NCI-H1417 (cell line): ENCODE data around the gene ETS2.
"Not testable (repeated sequence)": the region's sequence is repeated elsewhere in the genome, so short reads cannot be mapped to it uniquely, and the experiment has no call there.

Experiments used
- DNase-seq, 3 experiments: peaks; one replicate each; lab custom pipeline; 2025; lab: John Stamatoyannopoulos, UW

The ETS2 gene

DNA sequence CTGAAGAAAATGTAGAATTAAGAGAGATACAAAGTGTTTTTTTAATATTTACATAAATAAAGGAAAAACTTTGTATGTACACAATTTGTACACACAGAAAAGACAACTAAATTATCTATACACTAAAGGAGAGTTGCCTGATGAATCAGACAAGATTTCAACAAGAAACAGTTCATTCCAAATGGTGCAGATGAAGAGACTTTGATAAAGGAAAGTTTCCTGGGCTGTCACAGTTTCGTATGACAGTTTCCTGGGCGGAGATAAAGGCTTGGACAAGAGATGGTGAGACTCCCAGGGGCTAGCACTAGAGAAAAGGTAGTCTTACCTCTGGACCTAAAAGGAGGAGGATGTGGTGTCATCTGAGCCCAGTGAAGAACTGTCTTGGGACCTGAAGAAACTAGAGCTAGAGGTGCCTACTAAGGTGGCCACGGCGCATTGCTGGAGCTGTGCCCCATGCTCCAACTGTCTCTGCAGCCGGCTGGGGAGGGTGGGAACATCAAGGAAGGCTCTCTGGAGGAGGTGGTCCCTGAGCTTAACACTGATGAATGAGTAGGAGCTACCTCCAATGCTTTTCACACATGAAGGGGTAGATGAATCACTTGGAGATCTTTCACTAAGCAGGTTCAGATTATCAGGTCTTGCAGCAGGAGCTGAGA is 32.2 kb downstream of the ETS2 start:
- no peak for DNase-seq

DNA sequence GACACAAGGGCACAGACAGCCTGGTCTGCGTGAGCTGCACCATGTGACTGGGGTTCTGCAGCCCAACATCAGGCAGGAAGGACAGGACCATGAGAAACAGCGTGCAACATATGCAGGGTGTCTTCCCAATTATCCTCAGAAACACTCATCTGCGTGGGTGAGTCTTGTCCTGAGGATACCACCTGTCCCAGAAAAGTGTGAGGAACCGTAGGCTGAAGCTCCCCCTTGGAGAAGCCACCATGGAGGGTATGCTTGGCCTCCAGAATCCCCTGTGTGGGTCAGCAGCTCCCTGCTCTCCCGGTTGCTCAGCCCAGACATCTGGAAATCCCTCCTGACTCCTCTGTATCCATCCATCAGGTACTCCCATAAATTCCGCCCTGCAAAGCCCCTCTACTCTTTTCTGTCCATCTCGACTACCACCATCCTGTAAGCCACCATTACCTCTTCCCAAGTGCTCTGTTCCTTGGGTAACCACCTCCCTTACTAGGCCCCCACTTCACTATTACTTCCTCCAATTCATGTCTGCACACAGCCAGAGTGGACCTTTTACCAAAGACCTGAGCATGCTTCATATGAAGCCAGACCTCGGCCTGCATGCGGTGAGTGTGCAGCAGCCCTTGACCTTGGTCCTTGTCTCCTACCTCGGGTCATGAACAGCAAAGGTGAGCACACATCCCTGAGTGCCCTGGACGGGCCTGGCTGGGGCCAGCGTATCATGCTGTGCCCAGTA is 33.0 kb downstream of the ETS2 start:
- no peak for DNase-seq

DNA sequence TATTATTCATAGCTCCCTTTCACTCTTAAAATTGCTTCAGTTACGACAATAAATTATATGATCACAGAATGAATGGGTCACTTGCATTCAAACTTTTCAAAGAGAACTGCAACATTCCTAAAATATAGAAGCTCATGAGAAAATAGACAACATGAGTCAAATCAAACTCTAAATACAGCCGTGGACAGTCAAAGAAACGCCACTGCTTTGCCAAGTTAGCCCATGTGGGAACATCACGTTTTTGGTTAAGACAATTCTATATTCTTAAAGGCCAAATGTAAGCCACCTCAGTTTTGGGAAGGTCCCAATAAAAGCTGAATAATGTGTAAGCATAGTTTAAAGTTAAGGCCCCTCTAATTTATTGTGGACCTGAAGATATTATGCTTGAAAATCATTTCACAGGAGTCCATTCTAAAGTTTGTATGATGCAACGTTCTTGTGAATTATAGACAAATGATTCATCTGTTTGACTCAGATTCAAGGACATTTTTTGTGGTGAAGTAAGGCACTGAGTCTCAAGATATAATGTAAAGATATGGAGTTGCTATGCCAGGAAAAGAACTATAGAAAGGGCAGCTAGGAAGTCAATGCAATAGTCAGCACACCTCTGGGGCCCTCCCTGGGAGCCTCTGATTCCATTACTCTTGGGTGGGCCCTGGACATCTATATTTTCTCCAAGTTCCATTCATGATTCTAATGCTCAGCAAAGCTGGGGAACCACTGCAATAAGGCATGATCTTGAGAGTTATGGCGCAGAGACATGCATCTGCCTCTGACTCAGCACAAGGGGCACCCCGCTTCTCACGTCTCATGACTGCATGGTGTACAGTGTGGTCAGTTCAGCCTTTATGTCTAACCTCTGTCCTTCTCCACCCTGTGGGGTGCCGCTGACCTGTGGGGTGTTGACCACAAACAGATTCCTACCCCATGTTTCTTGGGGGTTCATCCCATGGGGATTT is 33.9 kb downstream of the ETS2 start:
- DNase-seq: no peak

DNA sequence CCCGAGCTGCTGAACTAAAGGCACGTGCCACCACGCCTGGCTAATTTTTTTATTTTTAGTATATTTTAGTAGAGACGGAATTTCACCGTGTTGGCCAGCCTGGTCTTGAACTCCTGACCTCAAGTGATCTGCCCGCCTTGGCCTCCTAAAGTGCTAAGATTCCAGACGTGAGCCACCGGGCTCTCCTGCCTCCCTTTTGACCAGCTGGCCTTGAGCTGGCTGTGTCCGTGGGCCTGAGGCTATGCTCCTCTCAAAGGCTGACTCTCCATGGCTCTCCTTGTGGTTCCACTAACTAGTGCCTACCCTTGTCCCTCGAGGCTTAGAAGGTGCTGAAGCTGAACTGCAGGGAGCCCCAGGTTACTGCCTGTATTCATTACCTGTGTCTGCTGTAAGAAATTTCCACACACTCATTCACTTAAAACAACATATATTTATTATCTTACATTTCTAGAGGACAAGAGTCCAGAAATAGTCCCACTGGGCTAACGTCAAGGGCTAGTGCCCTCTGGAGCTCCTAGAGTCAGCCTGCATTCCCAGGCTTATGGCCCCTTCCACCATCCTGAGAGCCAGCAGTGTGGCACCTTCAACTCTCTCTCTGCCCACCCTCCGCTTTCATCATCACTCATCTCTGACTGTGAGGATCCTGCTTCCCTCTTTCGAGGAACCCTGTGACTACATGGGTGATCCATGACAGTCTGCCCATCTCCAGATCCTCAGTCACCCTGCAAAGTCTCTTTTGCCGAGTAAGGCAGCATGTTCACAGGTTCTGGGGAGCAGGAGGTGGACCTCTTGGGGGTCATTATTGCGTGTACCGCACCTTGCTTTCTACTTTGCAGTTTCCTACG is 34.9 kb downstream of the ETS2 start:
- no peak for DNase-seq

DNA sequence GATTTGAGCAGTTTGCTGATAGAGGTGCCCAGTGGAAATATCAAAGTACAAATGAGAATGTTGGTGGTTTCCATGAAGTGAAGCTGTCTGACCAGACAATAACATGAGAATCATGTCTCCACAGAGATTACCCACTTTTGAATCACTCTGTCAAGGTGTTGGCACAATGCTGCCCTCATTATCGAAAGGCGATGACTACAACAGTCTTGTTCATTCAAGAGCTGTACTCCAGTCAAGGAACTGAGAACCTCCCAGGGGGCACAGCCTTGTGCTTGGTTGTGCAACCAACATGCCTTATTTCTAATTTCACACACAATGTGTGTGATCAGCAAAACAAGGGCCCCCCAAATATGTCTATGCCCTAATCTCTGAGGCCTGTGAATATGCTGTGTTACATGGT is 35.7 kb downstream of the ETS2 start:
- no peak for DNase-seq

DNA sequence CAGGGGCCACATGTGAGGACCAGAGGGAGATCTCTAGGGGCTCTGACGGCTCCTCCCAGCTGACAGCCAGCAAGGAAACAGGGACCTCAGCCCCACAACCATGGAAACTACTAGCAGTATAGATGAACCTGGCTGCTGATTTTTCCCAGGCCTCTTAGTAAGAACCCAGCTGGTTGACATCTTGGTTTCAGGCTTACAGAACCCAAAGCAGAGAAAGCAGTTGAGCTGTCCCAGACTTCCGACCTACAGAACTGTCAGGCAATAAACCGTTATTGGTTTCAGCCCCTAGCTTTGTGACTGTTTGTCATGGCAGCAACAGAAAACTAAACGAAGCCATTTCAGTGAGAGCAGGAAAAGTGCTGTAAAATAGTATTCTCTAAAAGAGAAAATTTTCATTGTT is 36.4 kb downstream of the ETS2 start:
- no peak for DNase-seq

DNA sequence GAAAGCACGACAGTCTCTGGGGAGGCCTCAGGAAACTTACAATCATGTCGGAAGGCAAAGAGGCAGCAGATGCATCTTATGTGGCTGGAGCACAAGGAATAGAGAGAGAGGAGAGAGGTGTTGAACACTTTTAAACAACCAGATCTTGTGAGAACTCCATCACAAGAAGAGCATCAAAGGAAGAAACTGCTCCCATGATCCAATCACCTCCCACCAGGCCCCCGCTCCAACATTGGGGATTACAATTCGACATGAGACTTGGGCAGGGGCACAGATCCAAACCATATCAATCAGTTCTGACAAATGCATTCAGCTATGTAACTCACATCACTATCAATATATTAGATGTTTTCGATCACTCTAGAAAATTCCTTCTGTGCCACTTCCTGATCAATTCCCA is 37.6 kb downstream of the ETS2 start:
- DNase-seq: no peak

DNA sequence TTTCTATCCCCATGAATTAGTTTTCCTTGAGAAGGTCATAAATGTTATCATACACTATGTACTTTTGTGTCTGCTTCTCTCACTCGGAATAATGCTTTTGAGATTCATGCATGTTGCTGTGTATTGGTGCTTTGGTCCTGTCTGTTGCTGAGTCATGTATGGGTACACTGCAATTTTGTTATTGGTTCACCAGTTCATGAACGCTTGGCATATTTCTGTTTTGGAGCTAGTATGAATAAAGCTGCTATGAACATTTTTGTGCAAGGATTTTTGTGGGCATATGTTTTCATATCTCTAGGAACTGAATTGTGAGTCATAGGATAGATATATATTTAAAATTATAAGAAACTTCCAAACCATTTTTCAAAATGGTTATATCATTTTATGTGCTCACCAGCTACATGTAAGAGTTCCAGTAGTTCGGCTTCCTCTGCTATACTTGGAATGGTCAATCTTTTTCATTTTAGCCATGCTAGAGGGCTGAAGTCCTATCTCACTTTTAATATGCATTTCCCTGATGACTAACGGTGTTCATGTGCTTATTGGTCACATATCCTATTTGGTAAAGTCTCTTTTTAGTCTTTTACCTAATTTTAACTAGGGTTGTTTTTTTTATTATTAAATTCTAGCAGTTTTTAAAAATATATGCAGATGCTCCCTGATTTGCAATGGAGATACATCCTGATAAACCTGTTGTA is 38.2 kb downstream of the ETS2 start:
- no peak for DNase-seq

DNA sequence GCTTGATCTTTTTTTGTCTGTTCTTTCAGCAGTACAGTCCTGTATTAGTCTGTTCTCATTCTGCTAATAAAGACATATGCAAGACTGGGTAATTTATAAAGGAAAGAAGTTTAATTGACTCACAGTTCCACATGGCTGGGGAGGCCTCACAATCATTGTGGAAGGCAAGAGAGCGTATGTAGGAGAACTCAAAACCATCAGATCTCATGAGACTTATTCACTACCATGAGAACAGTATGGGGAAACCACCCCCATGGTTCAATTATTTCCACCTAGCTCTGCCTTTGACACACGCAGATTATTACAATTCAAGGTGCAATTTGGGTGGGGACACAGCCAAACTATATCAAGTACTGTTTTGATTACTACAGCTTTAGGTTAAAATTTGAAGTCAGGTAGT is 39.6 kb downstream of the ETS2 start:
- DNase-seq: not testable (repeated sequence)

DNA sequence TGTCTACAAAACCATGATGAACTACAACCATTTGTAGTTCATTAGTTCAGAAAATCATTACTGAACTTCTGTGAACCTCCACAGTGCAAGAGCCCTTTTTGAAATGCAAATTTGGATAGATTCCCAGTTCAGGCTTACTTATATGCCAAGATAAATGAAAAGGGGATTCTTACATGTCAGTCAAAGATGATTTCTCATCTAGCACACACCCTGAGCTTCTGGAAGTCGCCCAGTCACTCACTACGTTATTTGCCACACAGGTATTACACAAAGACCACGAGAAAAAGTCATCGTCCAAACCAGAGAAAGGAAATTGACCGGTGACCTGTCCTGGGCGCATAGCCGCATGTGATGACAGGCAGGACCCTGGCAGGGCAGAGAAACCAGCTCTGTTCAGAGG is 41.8 kb downstream of the ETS2 start:
- no peak for DNase-seq

DNA sequence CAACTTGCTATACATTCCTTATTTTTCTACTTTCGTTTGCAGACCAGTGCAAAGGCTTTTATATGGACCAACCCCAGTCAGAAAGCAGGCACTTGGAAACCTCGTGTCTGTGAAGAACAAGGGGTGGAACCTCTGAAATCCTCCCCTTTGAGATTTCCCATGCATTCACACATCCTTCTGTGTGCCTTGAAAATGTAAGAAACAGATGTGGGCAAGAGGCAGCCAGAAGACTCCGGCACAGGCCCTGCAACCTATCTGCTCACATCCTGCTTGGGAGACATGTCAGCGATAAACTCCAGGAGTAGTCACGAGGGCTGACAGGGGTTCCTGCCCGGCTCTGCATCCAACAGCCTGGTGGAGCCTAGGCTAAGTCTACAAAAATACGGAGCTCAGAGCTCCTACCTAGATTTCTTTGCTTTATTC is 42.5 kb downstream of the ETS2 start:
- DNase-seq: no peak

DNA sequence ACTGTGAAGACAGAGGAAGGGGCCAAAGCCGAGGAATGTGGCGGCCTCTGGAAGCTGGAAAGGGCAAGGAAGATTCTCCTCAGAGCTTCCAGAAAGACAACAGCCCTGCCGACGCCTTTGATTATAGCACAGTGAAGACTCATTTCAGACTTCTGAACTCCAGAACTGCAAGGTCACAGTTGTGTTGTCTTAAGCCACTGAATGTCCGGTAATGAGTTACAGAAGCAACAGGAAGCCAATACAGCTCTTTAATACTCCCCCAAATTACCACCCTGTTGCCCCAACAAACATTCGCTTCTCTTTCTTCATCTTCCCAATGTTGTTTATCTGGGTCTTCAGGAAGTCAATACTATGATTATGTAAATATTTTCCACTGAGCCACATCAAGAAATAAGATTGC is 44.0 kb downstream of the ETS2 start:
- DNase-seq: no peak

DNA sequence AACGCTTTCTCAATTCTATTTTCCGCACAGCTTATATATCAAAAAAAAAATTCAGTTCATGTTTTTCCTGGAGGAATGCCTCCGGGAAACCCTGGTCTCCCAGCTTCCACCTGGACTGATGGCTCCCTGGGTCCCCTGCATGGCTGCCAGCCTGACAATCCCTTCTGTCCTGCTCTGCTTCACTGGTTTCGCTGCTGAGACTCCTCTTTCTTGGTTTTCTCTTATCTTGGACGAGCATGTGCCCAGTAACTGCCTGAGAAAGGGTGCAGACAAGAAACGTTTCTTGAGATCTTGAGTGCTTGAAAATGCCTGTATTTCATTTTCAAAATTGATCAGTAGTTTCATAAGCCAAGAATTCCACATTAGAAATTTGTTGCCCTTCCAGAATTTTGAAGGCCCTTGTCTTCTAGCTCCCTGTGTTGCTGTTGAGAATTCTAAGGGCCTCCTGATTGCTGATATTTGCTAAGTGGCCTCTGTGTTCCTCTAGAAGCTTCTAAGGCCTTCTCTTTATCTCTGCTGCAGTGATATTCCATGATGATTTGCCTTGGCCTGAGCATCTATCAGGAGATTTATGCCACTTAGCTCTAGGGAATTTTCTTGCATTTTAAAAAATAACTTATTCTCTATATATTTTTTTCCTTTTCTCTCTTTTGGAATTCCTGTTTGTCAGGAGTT is 44.7 kb downstream of the ETS2 start:
- no peak for DNase-seq

DNA sequence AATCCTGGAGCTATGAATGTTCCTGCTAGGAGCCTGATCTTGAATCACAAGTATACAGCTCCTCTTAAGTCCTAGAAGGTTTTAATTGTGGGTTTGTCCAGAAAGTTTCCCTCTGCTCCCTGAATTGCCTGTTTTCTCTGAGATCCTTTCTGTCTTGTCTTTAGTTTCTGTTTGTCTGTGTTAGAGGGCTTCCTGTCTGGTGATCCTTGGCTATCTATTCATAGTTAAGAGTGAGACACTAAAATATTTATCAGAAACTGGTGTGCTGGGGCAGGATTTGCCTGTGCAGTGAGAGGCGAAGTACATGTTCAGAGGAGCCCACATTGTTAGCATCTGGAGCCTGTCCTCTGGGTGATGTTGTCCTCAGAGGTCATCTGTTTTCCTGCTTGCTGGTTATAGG is 45.4 kb downstream of the ETS2 start:
- no peak for DNase-seq

DNA sequence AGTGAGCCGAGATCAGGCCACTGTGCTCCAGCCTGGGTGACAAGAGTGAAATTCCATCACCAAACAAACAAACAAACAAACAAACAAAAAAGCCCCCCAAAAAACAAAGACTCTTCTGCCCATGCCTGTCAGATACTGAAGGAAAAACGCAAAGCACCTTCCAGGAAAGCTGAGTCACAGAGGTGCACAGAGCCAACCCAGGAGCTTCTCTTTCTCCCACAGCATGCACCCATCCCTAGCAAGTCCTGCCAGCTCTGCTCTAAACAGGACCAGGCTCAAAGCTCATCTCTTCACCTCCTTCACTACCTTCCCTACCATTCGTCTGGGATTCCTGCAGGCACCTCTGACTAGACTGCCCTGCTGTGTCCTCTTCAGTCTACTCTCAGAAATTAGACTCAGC is 46.5 kb downstream of the ETS2 start:
- no peak for DNase-seq

DNA sequence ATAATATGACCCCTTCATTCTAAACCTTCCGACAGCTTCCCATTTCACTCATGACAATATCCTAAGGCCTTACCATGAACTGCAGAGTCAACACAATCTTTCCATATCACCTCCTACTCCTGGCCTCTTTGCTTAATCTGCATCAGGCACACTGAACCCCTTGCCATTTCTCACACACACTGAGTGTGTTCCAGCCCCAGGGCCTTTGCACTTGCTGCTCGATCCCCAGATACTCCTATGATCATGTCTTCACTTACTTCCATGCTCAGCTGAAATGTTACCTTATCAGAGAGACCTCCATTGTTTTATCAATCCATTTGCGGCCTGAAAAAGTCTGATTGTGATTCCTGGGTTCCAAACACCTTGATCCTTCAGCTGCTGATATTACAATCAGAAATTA is 47.0 kb downstream of the ETS2 start:
- DNase-seq: no peak

DNA sequence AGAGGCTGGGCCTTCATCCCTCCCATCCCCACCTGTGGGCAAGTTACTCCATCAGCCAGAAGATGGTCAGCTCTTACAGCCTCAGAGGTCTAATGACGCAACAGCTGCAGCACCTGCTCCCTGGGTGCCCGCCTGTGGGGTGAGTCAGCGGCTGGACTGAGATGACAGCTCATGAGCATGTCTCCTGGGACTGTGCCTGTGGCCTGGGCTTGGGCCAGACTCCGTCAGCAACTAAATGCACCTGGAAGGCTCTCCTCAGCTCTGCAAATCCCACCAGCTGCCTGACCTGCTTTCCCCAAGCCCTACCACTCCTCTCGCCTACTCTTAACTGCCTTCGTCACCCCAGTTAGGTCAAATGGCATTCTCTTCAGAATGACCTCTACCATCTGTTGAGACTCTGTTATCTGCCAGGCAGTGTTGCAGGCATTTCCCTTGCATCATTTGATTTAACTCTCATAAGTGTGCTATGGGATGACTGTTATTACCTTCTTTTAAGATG is 47.7 kb downstream of the ETS2 start:
- peak in 2 of 3 experiments; percentile 40 to 47 for DNase-seq

DNA sequence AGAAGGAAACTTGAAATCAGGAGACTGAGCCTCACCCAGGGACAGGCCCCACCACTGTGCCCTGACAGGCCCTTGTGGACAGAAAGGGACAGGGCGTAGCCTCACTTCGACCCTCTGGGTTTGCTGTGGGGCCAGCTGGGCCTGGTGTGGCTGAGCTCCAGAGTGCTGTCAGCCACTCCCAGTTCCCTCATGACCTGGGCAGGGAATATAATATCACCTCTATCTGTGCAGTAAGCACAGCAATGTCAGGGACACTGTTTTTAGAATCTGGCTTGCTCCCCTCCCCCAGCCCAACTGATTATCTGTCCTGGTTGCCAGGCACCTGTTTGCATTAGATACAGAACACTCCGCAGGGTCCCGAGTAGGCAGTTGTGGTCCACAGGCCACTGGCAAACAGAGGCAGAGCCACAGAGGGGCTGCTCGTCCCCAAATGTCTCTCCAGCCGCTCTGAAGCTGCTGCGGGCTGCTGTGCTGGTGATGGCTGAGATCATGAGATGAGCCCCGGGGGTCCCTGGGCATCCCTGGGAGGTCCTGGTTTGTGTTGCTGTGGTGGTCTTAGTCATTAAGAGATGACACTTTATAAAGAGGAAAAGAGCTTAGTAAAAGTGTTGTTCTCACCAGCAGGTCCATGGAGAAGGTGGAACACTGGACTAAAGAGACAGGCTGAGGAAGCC is 51.6 kb downstream of the ETS2 start:
- DNase-seq: peak in 1 of 3 experiments; percentile 7

DNA sequence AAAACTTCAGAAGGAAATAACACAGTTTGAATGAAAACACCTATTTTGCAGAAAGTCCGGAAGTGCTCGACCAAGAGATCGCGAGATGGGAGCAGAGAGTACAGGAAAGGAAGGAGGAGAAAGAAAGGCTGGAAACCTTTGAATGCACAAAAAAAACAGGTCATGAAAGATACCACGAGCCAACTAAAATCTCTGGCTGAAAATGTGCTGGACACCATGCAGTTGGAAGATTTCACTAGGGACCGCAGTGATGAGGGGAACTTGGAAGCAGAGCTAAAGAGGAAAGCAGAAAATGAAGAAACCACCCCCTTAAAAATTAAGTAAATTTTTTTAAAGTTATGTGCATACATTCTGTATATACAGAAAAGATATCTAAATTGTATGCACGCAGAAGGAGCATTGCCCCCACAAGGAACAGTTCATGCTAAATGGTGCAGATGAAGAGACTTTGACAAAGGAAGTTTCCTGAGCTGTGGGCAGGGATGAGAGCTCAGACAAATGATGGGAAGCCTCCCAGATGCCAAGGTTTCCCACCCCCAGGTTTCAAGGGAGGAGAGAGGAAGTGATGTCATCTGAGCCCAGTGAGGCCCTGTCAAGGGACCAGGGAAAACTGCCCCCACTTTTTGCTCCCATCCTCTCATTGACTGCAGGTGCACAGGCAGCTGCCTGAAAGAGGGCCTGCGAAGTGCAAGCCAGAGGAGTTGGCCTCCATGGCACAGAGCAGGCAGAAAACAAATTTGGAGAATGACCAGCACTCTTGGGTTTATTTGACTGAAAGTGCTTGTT is 52.5 kb downstream of the ETS2 start:
- DNase-seq: no peak
